ENCODE data around the gene NKAIN2.
"Not testable (repeated sequence)": the region's sequence is repeated elsewhere in the genome, so short reads cannot be mapped to it uniquely, and the experiment has no call there.

NKAIN2 gene

GRCh38 chr6:124463271-124463670 lies 659.6 kb downstream of the NKAIN2 start:
- no peak for TF ChIP-seq CTCF (IDR thresholded peaks at IDR 0.05; ENCODE audit: insufficient read depth, low read length, missing control alignments)
- DNase-seq (ENCODE audit: low read depth, low spot score): no peak
- ChIA-PET CTCF (no interaction called here), POLR2A (no interaction called here)
- H3K4me3 ChIP-seq (ENCODE audit: low read depth, low read length): no peak overlapping the region

- DNase-seq (ENCODE audit: low read depth, low spot score); CTCF ChIA-PET; H3K4me3 ChIP-seq (ENCODE audit: low read depth, low read length); POLR2A ChIA-PET: not testable (repeated sequence)
Measured at GRCh38 chr6:124464600-124464999, 660.9 kb downstream of the NKAIN2 start.

- no peak for DNase-seq (ENCODE audit: low read depth, low spot score)
- no peak for TF ChIP-seq CTCF (IDR thresholded peaks at IDR 0.05; ENCODE audit: insufficient read depth, low read length, missing control alignments)
- ChIA-PET POLR2A (no interaction called here), CTCF (no interaction called here)
- no peak overlapping the region for H3K4me3 ChIP-seq (ENCODE audit: low read depth, low read length)
Measured at GRCh38 chr6:124466949-124467348, 663.3 kb downstream of the NKAIN2 start.

- CTCF ChIA-PET: no interaction called here
- no peak for TF ChIP-seq CTCF (IDR thresholded peaks at IDR 0.05; ENCODE audit: insufficient read depth, low read length, missing control alignments)
Measured at GRCh38 chr6:124467366-124467765, 663.7 kb downstream of the NKAIN2 start.

GRCh38 chr6:124470803-124471202 lies 667.1 kb downstream of the NKAIN2 start:
- no peak for DNase-seq (ENCODE audit: low read depth, low spot score)
- CTCF ChIA-PET: no interaction called here
- H3K4me3 ChIP-seq (ENCODE audit: low read depth, low read length): no peak overlapping the region
- TF ChIP-seq CTCF (IDR thresholded peaks at IDR 0.05; ENCODE audit: insufficient read depth, low read length, missing control alignments): no peak
- POLR2A ChIA-PET: no interaction called here

More at GRCh38 chr6:124467366-124467765, 663.7 kb downstream of the NKAIN2 start:
- DNase-seq (ENCODE audit: low read depth, low spot score): no peak
- POLR2A ChIA-PET: no interaction called here
- H3K4me3 ChIP-seq (ENCODE audit: low read depth, low read length): no peak overlapping the region

GRCh38 chr6:124475176-124475575 lies 671.5 kb downstream of the NKAIN2 start:
- no peak for TF ChIP-seq CTCF (IDR thresholded peaks at IDR 0.05; ENCODE audit: insufficient read depth, low read length, missing control alignments)
- H3K4me3 ChIP-seq (ENCODE audit: low read depth, low read length): no peak overlapping the region
- no peak for DNase-seq (ENCODE audit: low read depth, low spot score)
- POLR2A ChIA-PET: no interaction called here
- CTCF ChIA-PET: no interaction called here

- no peak for DNase-seq (ENCODE audit: low read depth, low spot score)
- ChIA-PET POLR2A (no interaction called here), CTCF (no interaction called here)
- no peak for TF ChIP-seq CTCF (IDR thresholded peaks at IDR 0.05; ENCODE audit: insufficient read depth, low read length, missing control alignments)
- H3K4me3 ChIP-seq (ENCODE audit: low read depth, low read length): no peak overlapping the region
Measured at GRCh38 chr6:124478906-124479305, 675.2 kb downstream of the NKAIN2 start.
